ENCODE data around the gene LARGE1. TPM values are rescaled to one million over a fixed set of nuclear protein-coding genes. Genes with fewer than 3 reads are reported as not detected.

LARGE1 gene
- total and polyA plus RNA-seq, 2 of the 13 experiments (the other 11 are each of a cell fraction or from before 2014, with no cell fraction given) = 8.4 to 11.0 TPM

GRCh38 chr22:33821290-33821689 lies 99.0 kb downstream of the LARGE1 start:
- POLR2A ChIA-PET = no interaction called here
- CTCF ChIA-PET (ENCODE audit: low intra/inter-chr PET ratio, low total read pairs) = no interaction called here
- FAIRE-seq (no peak), DNase-seq (ENCODE audit: low spot score) (no peak), ATAC-seq (no peak)
- no TSS peak for BruUV-seq (replicated peaks)
- Histone ChIP-seq H3K9ac (ENCODE audit: insufficient read depth, low read depth, low read length) (no peak overlapping the region), H3K27me3 (ENCODE audit: control insufficient read depth in 1 of 2, insufficient read depth in 2 of 2, low read length in 2 of 2) (no peaks in the 10 kb centered on the region), H3K4me2 (ENCODE audit: low read depth, low read length) (no peak overlapping the region), H3K27ac (ENCODE audit: extremely low read length, insufficient read depth, low read length) (no peak overlapping the region), H3K9me3 (ENCODE audit: low read length) (no peaks in the 10 kb centered on the region), H3K79me2 (ENCODE audit: insufficient read depth, low read length) (no peaks in the 10 kb centered on the region), H4K20me1 (ENCODE audit: insufficient read depth, low read length) (no peaks in the 10 kb centered on the region), H3K4me1 (ENCODE audit: insufficient read depth, low read length) (peaks cover 9% of the 10 kb centered on the region; the same call in 1 of the 2 replicates), H3K4me3 (replicated peaks in 1 of 3; ENCODE audit: insufficient read depth in 1 of 3, low read depth in 2 of 3, low read length in 3 of 3) (no peak overlapping the region), H2AFZ (ENCODE audit: low read length) (no peak overlapping the region), H3K36me3 (replicated peaks in 1 of 2; ENCODE audit: control insufficient read depth in 1 of 2, insufficient read depth in 2 of 2, low read length in 2 of 2) (no peaks in the 10 kb centered on the region)
- in situ Hi-C loops (cut with HindIII; ENCODE audit: extremely low pct_ligation_motif_present, low pct_unique_long_range_greater_than_20kb) = no loop called here
- TF ChIP-seq PCBP2 (optimal IDR thresholded peaks at IDR 0.05; ENCODE audit: low read depth, low read length, poor library complexity, severe bottlenecking) = no peak
- TF ChIP-seq PPARG (CRISPR knock-in tag; conservative IDR thresholded peaks at IDR 0.05) = no peak
- TF ChIP-seq NKX3-1 (CRISPR knock-in tag; IDR thresholded peaks at IDR 0.05) = no peak
- no peak for TF ChIP-seq ZNF546 (CRISPR knock-in tag; conservative IDR thresholded peaks at IDR 0.05)
- no peak for TF ChIP-seq HIC2 (CRISPR knock-in tag; IDR thresholded peaks at IDR 0.05; ENCODE audit: low read depth)
- WGBS (ENCODE audit: low lambda C conversion rate) = 96% methylated on average over 4 of the region's 4 CpGs
- intact Hi-C loops (cut with micrococcal nuclease; ENCODE audit: unreplicated experiment) = no loop called here

GRCh38 chr22:33819743-33820142 lies 100.5 kb downstream of the LARGE1 start:
- intact Hi-C loops (cut with micrococcal nuclease; ENCODE audit: unreplicated experiment) = no loop called here
- ChIA-PET CTCF (ENCODE audit: low intra/inter-chr PET ratio, low total read pairs) (no interaction called here), POLR2A (no interaction called here)
- Histone ChIP-seq H3K9ac (ENCODE audit: insufficient read depth, low read depth, low read length) (no peak overlapping the region), H3K4me2 (ENCODE audit: low read depth, low read length) (no peak overlapping the region), H3K79me2 (ENCODE audit: insufficient read depth, low read length) (no peaks in the 10 kb centered on the region), H3K36me3 (replicated peaks in 1 of 2; ENCODE audit: control insufficient read depth in 1 of 2, insufficient read depth in 2 of 2, low read length in 2 of 2) (no peaks in the 10 kb centered on the region), H4K20me1 (ENCODE audit: insufficient read depth, low read length) (no peaks in the 10 kb centered on the region; the same call in 1 of the 2 replicates), H3K4me1 (ENCODE audit: insufficient read depth, low read length) (peaks cover 9% of the 10 kb centered on the region; the same call in 1 of the 2 replicates), H3K4me3 (replicated peaks in 1 of 3; ENCODE audit: insufficient read depth in 1 of 3, low read depth in 2 of 3, low read length in 3 of 3) (no peak overlapping the region), H3K9me3 (ENCODE audit: low read length) (no peaks in the 10 kb centered on the region), H3K27me3 (ENCODE audit: control insufficient read depth in 1 of 2, insufficient read depth in 2 of 2, low read length in 2 of 2) (no peaks in the 10 kb centered on the region), H3K27ac (ENCODE audit: extremely low read length, insufficient read depth, low read length) (no peak overlapping the region), H2AFZ (ENCODE audit: low read length) (no peak overlapping the region)
- DNase-seq (ENCODE audit: low spot score) = no peak
- in situ Hi-C loops (cut with HindIII; ENCODE audit: extremely low pct_ligation_motif_present, low pct_unique_long_range_greater_than_20kb) = no loop called here
- peak; percentile 84 for ATAC-seq
- BruUV-seq (replicated peaks) = no TSS peak
- FAIRE-seq = peak; percentile 15
- WGBS (ENCODE audit: low lambda C conversion rate) = 98% methylated on average over 2 of the region's 3 CpGs
- no peak for TF ChIP-seq ZBTB14 (CRISPR knock-in tag; IDR thresholded peaks at IDR 0.05)
- peak; percentile 54 for TF ChIP-seq CTCF (CRISPR knock-in tag; IDR thresholded peaks at IDR 0.05)
- TF ChIP-seq ZNF17 (CRISPR knock-in tag; IDR thresholded peaks at IDR 0.05) = no peak
- TF ChIP-seq HNF4G (IDR thresholded peaks at IDR 0.05; ENCODE audit: borderline replicate concordance, low read depth, low read length) = no peak
- no peak for TF ChIP-seq HNF4G (CRISPR knock-in tag; IDR thresholded peaks at IDR 0.05; ENCODE audit: borderline replicate concordance, low read depth)
- no peak for TF ChIP-seq CBX2 (IDR thresholded peaks at IDR 0.05; ENCODE audit: low read depth, low read length)
- TF ChIP-seq CBX2 (CRISPR knock-in tag; IDR thresholded peaks at IDR 0.05; ENCODE audit: low read depth) = no peak
- TF ChIP-seq POGZ (CRISPR knock-in tag; IDR thresholded peaks at IDR 0.05) = no peak
